Caco-2 (cell line): Measurements from ENCODE around the gene METTL15. TPM values are rescaled to one million over a fixed set of nuclear protein-coding genes. Genes with fewer than 3 reads are reported as not detected.
"Not testable (repeated sequence)": the region's sequence is repeated elsewhere in the genome, so short reads cannot be mapped to it uniquely, and the experiment has no call there.

Experiments
- BruUV-seq: library from RNA; stranded (reverse); fragments of 400-500 nt; replicated peaks from 2 replicates; lab custom pipeline; 2021; lab: Mats Ljungman, UMichigan
- CTCF ChIA-PET: fragments of 300-600 bp; sonication (Branson Sonifier 250); formaldehyde crosslinking; loops from one replicate; lab custom pipeline; 2022; ENCODE audit warnings: antibody characterized with exemption; lab: Charles Lee
- POLR2A ChIA-PET: fragments of 300-600 bp; sonication (Branson Sonifier 250); formaldehyde crosslinking; loops from one replicate; lab custom pipeline; 2022; ENCODE audit warnings: antibody characterized with exemption; lab: Charles Lee
- DNase-seq, 2 experiments: peaks; one replicate each; pipeline versions ENCODE4 v3.0.0 to v3.0.0-alpha.2; 2020 to 2022
- H3K27me3 ChIP-seq: replicated peaks from 2 replicates; pipeline ENCODE4 v1.6.0; 2011; ENCODE audit warnings: low read length; ENCODE audit not compliant: control insufficient read depth, insufficient read depth
- H3K36me3 ChIP-seq: 2 replicates; pipeline ENCODE4 v1.5.1; 2011; ENCODE audit warnings: low read length; ENCODE audit not compliant: control insufficient read depth, insufficient read depth
- H3K4me1 ChIP-seq: fragments of 250-450 bp; sonication (Bioruptor Pico); 2 replicates; pipeline ENCODE4 v1.5.1; 2020; ENCODE audit warnings: mild to moderate bottlenecking
- H3K4me3 ChIP-seq: 2 replicates; pipeline ENCODE4 v1.5.1; 2011; ENCODE audit warnings: low read depth, mild to moderate bottlenecking, control low read depth, low read length
- H3K9me3 ChIP-seq: fragments of 250-450 bp; sonication (Bioruptor Pico); 2 replicates; pipeline ENCODE4 v1.5.1; 2020; ENCODE audit warnings: mild to moderate bottlenecking, moderate library complexity
- H3K27ac Mint-ChIP-seq: one replicate; pipeline ENCODE4 v1.8.0; 2022; ENCODE audit warnings: mixed read lengths; ENCODE audit not compliant: unreplicated experiment
- H3K27me3 Mint-ChIP-seq: one replicate; pipeline ENCODE4 v1.8.0; 2022; ENCODE audit warnings: mixed read lengths; ENCODE audit not compliant: insufficient read depth, unreplicated experiment
- H3K36me3 Mint-ChIP-seq: one replicate; pipeline ENCODE4 v1.8.0; 2022; ENCODE audit warnings: mild to moderate bottlenecking, mixed read lengths; ENCODE audit not compliant: insufficient read depth, unreplicated experiment
- H3K4me1 Mint-ChIP-seq: one replicate; pipeline ENCODE4 v1.8.0; 2022; ENCODE audit warnings: low read depth, mixed read lengths; ENCODE audit not compliant: unreplicated experiment
- H3K4me3 Mint-ChIP-seq: one replicate; pipeline ENCODE4 v1.8.0; 2022; ENCODE audit warnings: mild to moderate bottlenecking, moderate library complexity, mixed read lengths; ENCODE audit not compliant: unreplicated experiment
- H3K9me3 Mint-ChIP-seq: one replicate; pipeline ENCODE4 v1.8.0; 2022; ENCODE audit warnings: mixed read lengths; ENCODE audit not compliant: unreplicated experiment
- CTCF ChIP-seq, 2 experiments: fragments of 200-600 bp in 1 of 2; IDR thresholded peaks; 1 replicate in 1 of 2; 2 replicates in 1 of 2; pipeline versions ENCODE4 v1.5.1 to v1.8.0; 2011 to 2022; ENCODE audit warnings: antibody characterized with exemption in 1 of 2, control low read depth in 1 of 2, inconsistent platforms in 1 of 2, low read depth in 1 of 2, low read length in 1 of 2, mild to moderate bottlenecking in 1 of 2, moderate library complexity in 1 of 2; ENCODE audit not compliant: insufficient read depth in 1 of 2, severe bottlenecking in 1 of 2, unreplicated experiment in 1 of 2
- intact Hi-C: fragments of 100-400 bp; cut with micrococcal nuclease; formaldehyde crosslinking; loops from one replicate; pipeline ENCODE4 v1.10.0; 2022; ENCODE audit not compliant: unreplicated experiment
- total RNA-seq: library from RNA; stranded (reverse); gene quantifications from 2 replicates; pipeline ENCODE4 v1.2.3, GENCODE V29; 2022

METTL15 gene
- total RNA-seq, 1 experiment from 2014 or later: 14.4 TPM

- no peak for DNase-seq
- H3K4me3 ChIP-seq: no peak overlapping the region
- intact Hi-C loops: no loop called here
- H3K27me3 Mint-ChIP-seq: no peaks in the 10 kb centered on the region
- H3K4me1 Mint-ChIP-seq: no peaks in the 10 kb centered on the region
- BruUV-seq: no TSS peak
- H3K36me3 ChIP-seq: no peaks in the 10 kb centered on the region
- no peaks in the 10 kb centered on the region for H3K4me1 ChIP-seq
- CTCF ChIA-PET: no interaction called here
- H3K4me3 Mint-ChIP-seq: no peak overlapping the region
- H3K9me3 Mint-ChIP-seq: no peaks in the 10 kb centered on the region
- no peaks in the 10 kb centered on the region for H3K9me3 ChIP-seq
- POLR2A ChIA-PET: no interaction called here
- no peaks in the 10 kb centered on the region for H3K27me3 ChIP-seq
- no peak for TF ChIP-seq CTCF (IDR thresholded peaks at IDR 0.05; ENCODE audit: insufficient read depth in 1 of 2, low read depth in 1 of 2, low read length in 1 of 2, severe bottlenecking in 1 of 2, unreplicated experiment in 1 of 2)
- no peak overlapping the region for H3K27ac Mint-ChIP-seq
- H3K36me3 Mint-ChIP-seq: peaks cover 11% of the 10 kb centered on the region
Measured at GRCh38 chr11:28077521-28077920, 30.7 kb upstream of the METTL15 start.

GRCh38 chr11:28083118-28083517, 25.1 kb upstream of the METTL15 start:
- no peak overlapping the region for H3K4me3 Mint-ChIP-seq

GRCh38 chr11:28086569-28086968, 21.6 kb upstream of the METTL15 start:
- Mint-ChIP-seq H3K4me3 (no peak overlapping the region), H3K9me3 (no peaks in the 10 kb centered on the region), H3K27me3 (no peaks in the 10 kb centered on the region), H3K27ac (no peak overlapping the region), H3K4me1 (no peaks in the 10 kb centered on the region), H3K36me3 (peaks cover 6% of the 10 kb centered on the region)
- no peaks in the 10 kb centered on the region for H3K9me3 ChIP-seq
- no peak for DNase-seq
- ChIA-PET POLR2A (no interaction called here), CTCF (no interaction called here)
- H3K36me3 ChIP-seq: no peaks in the 10 kb centered on the region
- intact Hi-C loops: no loop called here
- no peak for TF ChIP-seq CTCF (IDR thresholded peaks at IDR 0.05; ENCODE audit: insufficient read depth in 1 of 2, low read depth in 1 of 2, low read length in 1 of 2, severe bottlenecking in 1 of 2, unreplicated experiment in 1 of 2)
- H3K27me3 ChIP-seq: no peaks in the 10 kb centered on the region
- no TSS peak for BruUV-seq
- H3K4me1 ChIP-seq: no peaks in the 10 kb centered on the region
- no peak overlapping the region for H3K4me3 ChIP-seq

More at GRCh38 chr11:28083118-28083517, 25.1 kb upstream of the METTL15 start:
- Histone ChIP-seq H3K36me3 (no peaks in the 10 kb centered on the region), H3K4me3 (no peak overlapping the region), H3K27me3 (no peaks in the 10 kb centered on the region), H3K4me1 (no peaks in the 10 kb centered on the region), H3K9me3 (no peaks in the 10 kb centered on the region)
- TF ChIP-seq CTCF (IDR thresholded peaks at IDR 0.05; ENCODE audit: insufficient read depth in 1 of 2, low read depth in 1 of 2, low read length in 1 of 2, severe bottlenecking in 1 of 2, unreplicated experiment in 1 of 2): no peak
- intact Hi-C loops: no loop called here
- ChIA-PET CTCF (no interaction called here), POLR2A (no interaction called here)
- no peaks in the 10 kb centered on the region for H3K27me3 Mint-ChIP-seq
- DNase-seq: no peak
- no peaks in the 10 kb centered on the region for H3K9me3 Mint-ChIP-seq
- H3K4me1 Mint-ChIP-seq: no peaks in the 10 kb centered on the region
- peaks cover 6% of the 10 kb centered on the region for H3K36me3 Mint-ChIP-seq
- H3K27ac Mint-ChIP-seq: no peak overlapping the region
- no TSS peak for BruUV-seq

- H3K4me1 Mint-ChIP-seq, H3K36me3 Mint-ChIP-seq, intact Hi-C loops, DNase-seq, H3K36me3 ChIP-seq, H3K27me3 ChIP-seq, H3K9me3 Mint-ChIP-seq, BruUV-seq, H3K27me3 Mint-ChIP-seq, H3K4me3 Mint-ChIP-seq, H3K4me3 ChIP-seq, POLR2A ChIA-PET, CTCF ChIA-PET, H3K9me3 ChIP-seq, H3K27ac Mint-ChIP-seq, H3K4me1 ChIP-seq: not testable (repeated sequence)
Measured at GRCh38 chr11:28087192-28087591, 21.0 kb upstream of the METTL15 start.

GRCh38 chr11:28087693-28088092, 20.5 kb upstream of the METTL15 start:
- H3K36me3 ChIP-seq, POLR2A ChIA-PET, H3K9me3 ChIP-seq, H3K27me3 Mint-ChIP-seq, H3K9me3 Mint-ChIP-seq, H3K27me3 ChIP-seq, intact Hi-C loops, H3K4me1 Mint-ChIP-seq, H3K4me3 ChIP-seq, H3K4me3 Mint-ChIP-seq, CTCF ChIA-PET, H3K36me3 Mint-ChIP-seq, DNase-seq, H3K4me1 ChIP-seq, BruUV-seq, H3K27ac Mint-ChIP-seq: not testable (repeated sequence)
